Measurements from ENCODE around the gene GRIPAP1. TPM values are rescaled to one million over a fixed set of nuclear protein-coding genes. Genes with fewer than 3 reads are reported as not detected.

Gene GRIPAP1
- polyA plus RNA-seq, 6 donors from 2014 or later = 9.3 to 26.8 (median 13.6) TPM

GRCh38 chrX:48968377-48968776 lies 33.7 kb downstream of the GRIPAP1 start:
- Mint-ChIP-seq H3K4me3 (no peak overlapping the region), H3K27me3 (peaks cover 0 to 19% (median 10%) of the 10 kb centered on the region in 3 donors), H3K4me1 (peaks cover 18 to 25% (median 18%) of the 10 kb centered on the region in 3 donors), H3K9me3 (no peaks in the 10 kb centered on the region), H3K36me3 (no peaks in the 10 kb centered on the region), H3K27ac (peak overlapping the region in 1 of 6 donors; percentile 71)
- ATAC-seq (ENCODE audit: low read depth in 2 of 2) = no peak
- no peak for DNase-seq

- Mint-ChIP-seq H3K4me1 (peaks cover 4 to 16% (median 12%) of the 10 kb centered on the region in 3 donors), H3K27me3 (peaks cover 0 to 10% (median 10%) of the 10 kb centered on the region in 3 donors), H3K9me3 (no peaks in the 10 kb centered on the region), H3K4me3 (peak overlapping the region in 1 of 8 donors; percentile 33), H3K36me3 (no peaks in the 10 kb centered on the region), H3K27ac (peak overlapping the region in 1 of 6 donors; percentile 49)
- ATAC-seq (ENCODE audit: low read depth in 2 of 2) = no peak
- no peak for DNase-seq
Measured at GRCh38 chrX:48966796-48967579, 35.1 kb downstream of the GRIPAP1 start.

- no peak overlapping the region for H3K4me3 Mint-ChIP-seq
- H3K36me3 Mint-ChIP-seq = no peaks in the 10 kb centered on the region
- no peak for DNase-seq
- peak overlapping the region in 1 of 6 donors; percentile 69 for H3K27ac Mint-ChIP-seq
- no peak for ATAC-seq (ENCODE audit: low read depth in 2 of 2)
- H3K9me3 Mint-ChIP-seq = no peaks in the 10 kb centered on the region
- H3K27me3 Mint-ChIP-seq = peaks cover 0 to 8% (median 5%) of the 10 kb centered on the region in 3 donors
- H3K4me1 Mint-ChIP-seq = peaks cover 0 to 17% (median 14%) of the 10 kb centered on the region in 3 donors
Measured at GRCh38 chrX:48965959-48966358, 36.1 kb downstream of the GRIPAP1 start.

GRCh38 chrX:48961585-48962091 lies 40.4 kb downstream of the GRIPAP1 start:
- Mint-ChIP-seq H3K36me3 (no peaks in the 10 kb centered on the region), H3K9me3 (no peaks in the 10 kb centered on the region), H3K4me1 (peaks cover 10 to 28% (median 21%) of the 10 kb centered on the region in 3 donors), H3K27ac (peak overlapping the region in 2 of 6 donors; percentile 44 to 47), H3K4me3 (peak overlapping the region in 2 of 8 donors; percentile 34 to 41), H3K27me3 (no peaks in the 10 kb centered on the region)
- no peak for DNase-seq
- ATAC-seq (ENCODE audit: low read depth in 2 of 2) = no peak

- DNase-seq = no peak
- H3K27ac Mint-ChIP-seq = peak overlapping the region in 5 of 6 donors; percentile 0 to 90 (median 81)
- H3K36me3 Mint-ChIP-seq = no peaks in the 10 kb centered on the region
- H3K9me3 Mint-ChIP-seq = no peaks in the 10 kb centered on the region
- H3K4me1 Mint-ChIP-seq = peaks cover 10 to 41% (median 24%) of the 10 kb centered on the region in 3 donors
- no peaks in the 10 kb centered on the region for H3K27me3 Mint-ChIP-seq
- no peak for ATAC-seq (ENCODE audit: low read depth in 2 of 2)
- H3K4me3 Mint-ChIP-seq = peak overlapping the region; percentile 36 to 95 (median 60)
Measured at GRCh38 chrX:48960291-48960690, 41.8 kb downstream of the GRIPAP1 start.

GRCh38 chrX:48958635-48959094 lies 43.4 kb downstream of the GRIPAP1 start:
- H3K4me3 Mint-ChIP-seq = peak overlapping the region; percentile 95 to 99 (median 98)
- H3K36me3 Mint-ChIP-seq = no peaks in the 10 kb centered on the region
- peak overlapping the region; percentile 100 for H3K27ac Mint-ChIP-seq
- H3K27me3 Mint-ChIP-seq = no peaks in the 10 kb centered on the region
- H3K9me3 Mint-ChIP-seq = no peaks in the 10 kb centered on the region
- H3K4me1 Mint-ChIP-seq = peaks cover 19 to 57% (median 28%) of the 10 kb centered on the region in 3 donors
- ATAC-seq (ENCODE audit: low read depth in 2 of 2) (no peak), DNase-seq (no peak)

GRCh38 chrX:48957827-48958634 lies 44.0 kb downstream of the GRIPAP1 start:
- H3K36me3 Mint-ChIP-seq = no peaks in the 10 kb centered on the region
- no peaks in the 10 kb centered on the region for H3K27me3 Mint-ChIP-seq
- peaks cover 25 to 62% (median 31%) of the 10 kb centered on the region in 3 donors for H3K4me1 Mint-ChIP-seq
- ATAC-seq (ENCODE audit: low read depth in 2 of 2) (peak; percentile 76), DNase-seq (peak; percentile 93)
- H3K9me3 Mint-ChIP-seq = no peaks in the 10 kb centered on the region
- H3K4me3 Mint-ChIP-seq = peak overlapping the region; percentile 95 to 99 (median 98)
- peak overlapping the region; percentile 100 for H3K27ac Mint-ChIP-seq

GRCh38 chrX:48957477-48957826 lies 44.6 kb downstream of the GRIPAP1 start, which contains the start of gene OTUD5:
Gene OTUD5, minus strand, starts transcription at chrX:48957607. Its CDS starts 37 bp downstream, at chrX:48957570.
- no peaks in the 10 kb centered on the region for H3K36me3 Mint-ChIP-seq
- H3K27ac Mint-ChIP-seq = peak within 1 kb of the TSS; percentile 100
- DNase-seq = peak; percentile 79
- no peaks in the 10 kb centered on the region for H3K9me3 Mint-ChIP-seq
- peak within 1 kb of the TSS; percentile 95 to 99 (median 98) for H3K4me3 Mint-ChIP-seq
- H3K4me1 Mint-ChIP-seq = peaks cover 31 to 65% (median 37%) of the 10 kb centered on the region in 3 donors
- H3K27me3 Mint-ChIP-seq = no peaks in the 10 kb centered on the region
- ATAC-seq (ENCODE audit: low read depth in 2 of 2) = peak; percentile 50 to 52

- Mint-ChIP-seq H3K9me3 (no peaks in the 10 kb centered on the region), H3K27me3 (no peaks in the 10 kb centered on the region), H3K4me1 (peaks cover 37 to 65% (median 37%) of the 10 kb centered on the region in 3 donors), H3K27ac (peak overlapping the region; percentile 79 to 100 (median 93)), H3K4me3 (peak overlapping the region; percentile 74 to 95 (median 88)), H3K36me3 (no peaks in the 10 kb centered on the region)
- peak; percentile 19 to 21 for ATAC-seq (ENCODE audit: low read depth in 2 of 2)
- DNase-seq = peak; percentile 55
Measured at GRCh38 chrX:48956728-48957414, 45.2 kb downstream of the GRIPAP1 start.

GRCh38 chrX:48948589-48948988 lies 53.5 kb downstream of the GRIPAP1 start:
- no peak overlapping the region for H3K4me3 Mint-ChIP-seq
- peak overlapping the region in 1 of 6 donors; percentile 61 for H3K27ac Mint-ChIP-seq
- ATAC-seq (ENCODE audit: low read depth in 2 of 2) (no peak), DNase-seq (no peak)
- H3K36me3 Mint-ChIP-seq = no peaks in the 10 kb centered on the region
- H3K4me1 Mint-ChIP-seq = peaks cover 23 to 36% (median 28%) of the 10 kb centered on the region in 3 donors
- no peaks in the 10 kb centered on the region for H3K9me3 Mint-ChIP-seq
- no peaks in the 10 kb centered on the region for H3K27me3 Mint-ChIP-seq

GRCh38 chrX:48945517-48946348 lies 56.3 kb downstream of the GRIPAP1 start:
- Mint-ChIP-seq H3K27me3 (no peaks in the 10 kb centered on the region), H3K4me1 (peaks cover 28 to 48% (median 34%) of the 10 kb centered on the region in 3 donors), H3K36me3 (peaks cover 0 to 6% of the 10 kb centered on the region in 2 donors), H3K9me3 (no peaks in the 10 kb centered on the region), H3K27ac (peak overlapping the region; percentile 49 to 92 (median 62)), H3K4me3 (peak overlapping the region in 4 of 8 donors; percentile 11 to 54 (median 36))
- DNase-seq (peak; percentile 54), ATAC-seq (ENCODE audit: low read depth in 2 of 2) (peak; percentile 65 to 75)

GRCh38 chrX:48942895-48943294 lies 59.2 kb downstream of the GRIPAP1 start:
- DNase-seq (no peak), ATAC-seq (ENCODE audit: low read depth in 2 of 2) (no peak)
- Mint-ChIP-seq H3K4me3 (peak overlapping the region in 1 of 8 donors; percentile 57), H3K4me1 (peaks cover 51 to 77% (median 55%) of the 10 kb centered on the region in 3 donors), H3K27me3 (no peaks in the 10 kb centered on the region), H3K9me3 (no peaks in the 10 kb centered on the region), H3K36me3 (peaks cover 0 to 6% of the 10 kb centered on the region in 2 donors), H3K27ac (peak overlapping the region; percentile 55 to 100 (median 92))

All from naive B cell (primary cell).